Measurements from ENCODE around the gene SPATS1. TPM values are rescaled to one million over a fixed set of nuclear protein-coding genes. Genes with fewer than 3 reads are reported as not detected.
A peak's percentile ranks its signal among the peaks of the same experiment; 100 is the strongest.

The SPATS1 gene
- total RNA-seq, 2 experiments from 2014 or later, result not detected

DNA sequence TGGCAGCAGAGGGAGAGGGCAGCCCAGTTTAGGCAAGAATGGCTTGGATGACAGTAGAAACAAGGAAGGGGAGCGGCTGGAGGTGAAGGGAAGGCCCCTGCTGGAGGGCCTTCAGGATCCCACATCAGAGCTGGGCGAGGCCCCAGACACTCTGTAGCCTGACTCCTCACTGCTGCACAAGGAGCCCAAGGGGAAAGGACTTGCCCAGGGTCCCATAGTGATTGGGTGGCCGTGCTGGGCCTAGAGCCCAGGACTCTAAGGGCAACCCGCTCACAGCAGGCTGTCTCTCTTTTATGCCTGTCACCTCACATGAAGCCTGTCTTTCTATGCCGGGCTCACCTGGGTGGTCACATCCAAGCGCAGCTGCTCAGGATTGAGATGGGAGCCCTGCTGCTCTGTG is 38.6 kb upstream of the SPATS1 start:
- CTCF ChIA-PET, result interaction anchor here (0.5 to 4.1 kb wide), 6 partner anchors 8 to 39 kb away, joined by 3 to 36 read pairs (median 4); partner anchors contain the start of gene AARS2
- Mint-ChIP-seq H3K9me3 (no peaks in the 10 kb centered on the region), H3K4me1 (peaks cover 2% of the 10 kb centered on the region), H3K4me3 (no peak overlapping the region), H3K27me3 (peaks cover 4% of the 10 kb centered on the region), H3K27ac (no peak overlapping the region), H3K36me3 (ENCODE audit: low read depth) (peaks cover 38% of the 10 kb centered on the region)
- DNase-seq, result no peak
- POLR2A ChIA-PET, result interaction anchor here (0.8 to 2.8 kb wide), 3 partner anchors 9 to 47 kb away, joined by 3 to 12 read pairs (median 6); partner anchors contain the start of genes AARS2 and SLC35B2

DNA sequence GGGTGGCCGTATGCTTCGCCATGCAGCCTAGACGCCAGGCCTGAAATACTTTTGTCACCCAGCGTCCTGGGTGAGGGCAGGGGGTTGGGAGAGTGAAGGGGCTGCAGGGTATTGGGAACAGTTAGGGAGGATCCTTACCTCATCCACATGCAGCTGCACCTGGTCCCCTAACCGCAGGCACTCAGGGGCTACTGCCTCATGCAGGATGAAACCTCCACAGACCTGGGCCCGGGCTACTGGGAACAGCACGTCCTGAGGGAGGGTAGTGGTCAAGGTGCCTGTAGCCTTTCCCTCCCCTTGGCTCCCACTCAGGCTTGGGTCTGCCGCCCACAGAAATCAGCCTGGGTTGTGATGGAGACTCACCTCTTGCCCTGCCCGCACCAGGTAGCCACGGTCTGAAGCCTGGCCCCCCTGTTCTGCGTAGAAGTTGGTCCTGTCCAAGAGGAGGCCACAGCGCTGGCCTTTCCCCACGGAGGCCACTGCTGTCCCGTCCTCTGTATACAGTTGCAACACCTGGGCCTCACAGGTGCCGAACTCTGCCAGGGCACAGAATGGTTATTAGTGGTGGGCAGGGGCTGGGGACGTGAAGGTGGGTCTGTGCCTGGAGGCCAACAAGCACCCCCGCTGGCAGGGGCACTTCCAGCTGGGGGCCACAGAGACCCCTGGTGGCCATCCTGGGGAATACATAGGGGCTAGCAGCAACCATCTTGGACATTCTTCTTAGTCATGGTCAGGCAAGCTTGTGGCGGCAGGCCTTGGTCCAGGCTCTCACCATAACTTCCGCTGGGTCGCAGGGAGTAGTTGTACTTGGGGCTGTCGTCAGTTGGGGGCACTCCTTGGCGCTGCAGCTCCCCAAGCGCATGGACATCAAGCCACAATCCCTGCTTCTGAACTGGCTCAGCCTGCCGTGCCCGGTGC is 37.9 kb upstream of the SPATS1 start:
- POLR2A ChIA-PET, result interaction anchor here (1.4 to 2.8 kb wide), 3 partner anchors 8 to 48 kb away, joined by 6 to 12 read pairs (median 6); partner anchors contain the start of genes AARS2 and SLC35B2
- CTCF ChIA-PET, result interaction anchor here (0.8 to 4.1 kb wide), 14 partner anchors 8 to 80 kb away, joined by 3 to 36 read pairs (median 4); partner anchors contain the start of gene AARS2
- DNase-seq, result peak; percentile 41
- H3K4me3 Mint-ChIP-seq, result no peak overlapping the region
- H3K9me3 Mint-ChIP-seq, result no peaks in the 10 kb centered on the region
- H3K36me3 Mint-ChIP-seq (ENCODE audit: low read depth), result peaks cover 35% of the 10 kb centered on the region
- no peak overlapping the region for H3K27ac Mint-ChIP-seq
- H3K27me3 Mint-ChIP-seq, result no peaks in the 10 kb centered on the region
- no peaks in the 10 kb centered on the region for H3K4me1 Mint-ChIP-seq

GRCh38 chr6:44305200-44305725 is 37.2 kb upstream of the SPATS1 start:
- ChIA-PET POLR2A (interaction anchor here (1.2 to 2.8 kb wide), 4 partner anchors 8 to 49 kb away, joined by 3 to 12 read pairs (median 6); partner anchors contain the start of genes AARS2 and SLC35B2), CTCF (interaction anchor here (0.6 to 4.1 kb wide), 15 partner anchors 7 to 131 kb away, joined by 3 to 36 read pairs (median 4); partner anchors contain the start of gene AARS2)
- Mint-ChIP-seq H3K27me3 (no peaks in the 10 kb centered on the region), H3K4me1 (no peaks in the 10 kb centered on the region), H3K27ac (no peak overlapping the region), H3K36me3 (ENCODE audit: low read depth) (peaks cover 40% of the 10 kb centered on the region), H3K9me3 (no peaks in the 10 kb centered on the region), H3K4me3 (no peak overlapping the region)
- DNase-seq, result no peak

DNA sequence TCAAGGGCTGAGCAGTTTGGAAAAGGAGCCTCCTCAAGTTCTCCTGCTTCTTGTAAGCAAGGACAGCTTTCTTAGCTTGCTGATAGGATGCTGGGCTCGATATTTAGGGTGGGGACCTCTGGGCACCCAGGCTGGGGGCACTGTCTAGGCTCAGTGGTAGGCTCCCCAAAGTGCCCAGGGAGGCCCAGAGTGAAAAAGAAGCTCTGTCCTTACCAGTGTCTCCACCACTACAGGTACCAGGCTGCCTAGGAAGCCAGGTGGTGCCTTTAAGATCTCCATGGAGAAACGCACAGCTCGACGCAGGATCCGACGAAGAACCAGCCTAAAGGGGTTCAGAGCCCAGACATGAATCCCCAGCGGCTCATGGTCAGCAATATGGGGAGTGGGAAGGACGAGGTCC is 35.7 kb upstream of the SPATS1 start:
- H3K4me3 Mint-ChIP-seq, result no peak overlapping the region
- no peaks in the 10 kb centered on the region for H3K9me3 Mint-ChIP-seq
- DNase-seq, result no peak
- peaks cover 33% of the 10 kb centered on the region for H3K36me3 Mint-ChIP-seq (ENCODE audit: low read depth)
- no peaks in the 10 kb centered on the region for H3K27me3 Mint-ChIP-seq
- ChIA-PET CTCF (interaction anchor here (4.1 kb wide), 1 partner anchor 39 kb away, joined by 36 read pairs; no protein-coding TSS in a partner anchor), POLR2A (no interaction called here)
- H3K27ac Mint-ChIP-seq, result no peak overlapping the region
- peaks cover 3% of the 10 kb centered on the region for H3K4me1 Mint-ChIP-seq

DNA sequence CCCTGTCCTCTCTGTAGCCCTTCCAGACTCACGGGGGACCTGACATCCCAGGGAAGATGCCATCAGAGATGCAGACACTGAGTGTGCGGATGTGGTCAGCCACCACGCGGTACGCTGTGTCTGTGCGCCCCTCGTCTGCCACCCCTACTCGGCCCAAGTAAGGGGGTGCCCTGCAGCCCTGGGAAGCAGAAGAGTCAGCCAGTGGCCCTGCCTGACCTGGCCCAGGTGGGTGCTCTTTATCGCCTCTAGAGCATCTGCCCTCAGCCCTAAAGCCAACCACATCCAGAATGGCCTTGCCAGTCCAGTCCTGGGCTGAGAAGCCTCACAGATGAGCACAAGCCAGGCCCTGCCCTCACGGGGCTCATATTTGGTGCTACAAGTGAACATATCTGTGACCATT is 35.2 kb upstream of the SPATS1 start:
- Mint-ChIP-seq H3K9me3 (no peaks in the 10 kb centered on the region), H3K4me3 (no peak overlapping the region), H3K36me3 (ENCODE audit: low read depth) (peaks cover 29% of the 10 kb centered on the region), H3K27ac (no peak overlapping the region), H3K4me1 (peaks cover 8% of the 10 kb centered on the region), H3K27me3 (no peaks in the 10 kb centered on the region)
- POLR2A ChIA-PET, result interaction anchor here (0.6 kb wide), 1 partner anchor 10 kb away, joined by 4 read pairs; no protein-coding TSS in a partner anchor
- CTCF ChIA-PET, result no interaction called here
- no peak for DNase-seq

DNA sequence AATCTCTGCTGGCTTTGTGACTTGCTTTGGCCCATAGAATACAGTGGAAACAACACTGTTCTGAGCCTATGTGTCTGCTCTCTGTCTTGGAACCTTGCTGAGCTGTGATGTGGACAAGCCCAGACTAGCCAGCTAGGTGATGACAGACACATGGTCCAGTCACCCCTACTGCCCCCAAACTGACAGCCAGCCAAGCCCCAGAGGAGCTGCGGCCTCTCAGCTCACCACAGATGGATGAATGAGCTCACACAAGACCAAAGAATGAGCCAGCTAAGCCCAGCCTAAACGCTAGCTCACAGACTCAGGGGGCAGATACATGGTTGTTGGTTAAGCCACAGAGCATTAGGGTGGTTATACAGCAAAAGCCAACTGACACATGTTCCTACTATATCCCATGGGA is 33.4 kb upstream of the SPATS1 start:
- peaks cover 22% of the 10 kb centered on the region for H3K36me3 Mint-ChIP-seq (ENCODE audit: low read depth)
- H3K27ac Mint-ChIP-seq, result no peak overlapping the region
- no peaks in the 10 kb centered on the region for H3K27me3 Mint-ChIP-seq
- ChIA-PET POLR2A (interaction anchor here (0.9 kb wide), 1 partner anchor 41 kb away, joined by 3 read pairs; no protein-coding TSS in a partner anchor), CTCF (interaction anchor here (0.6 to 1.5 kb wide), 3 partner anchors 11 to 38 kb away, joined by 3 to 4 read pairs (median 4); no protein-coding TSS in a partner anchor)
- H3K4me3 Mint-ChIP-seq, result no peak overlapping the region
- peaks cover 18% of the 10 kb centered on the region for H3K4me1 Mint-ChIP-seq
- no peak for DNase-seq
- H3K9me3 Mint-ChIP-seq, result no peaks in the 10 kb centered on the region

- no peak for DNase-seq
- peaks cover 18% of the 10 kb centered on the region for H3K4me1 Mint-ChIP-seq
- no peak overlapping the region for H3K27ac Mint-ChIP-seq
- ChIA-PET POLR2A (interaction anchor here (0.9 kb wide), 1 partner anchor 41 kb away, joined by 3 read pairs; no protein-coding TSS in a partner anchor), CTCF (interaction anchor here (0.6 to 1.5 kb wide), 3 partner anchors 11 to 38 kb away, joined by 3 to 4 read pairs (median 4); no protein-coding TSS in a partner anchor)
- H3K9me3 Mint-ChIP-seq, result no peaks in the 10 kb centered on the region
- H3K27me3 Mint-ChIP-seq, result no peaks in the 10 kb centered on the region
- H3K36me3 Mint-ChIP-seq (ENCODE audit: low read depth), result peaks cover 22% of the 10 kb centered on the region
- H3K4me3 Mint-ChIP-seq, result no peak overlapping the region
These were observed 32.8 kb upstream of the SPATS1 start for GRCh38 chr6:44309631-44310030.

- Mint-ChIP-seq H3K27me3 (no peaks in the 10 kb centered on the region), H3K4me3 (no peak overlapping the region), H3K9me3 (no peaks in the 10 kb centered on the region), H3K27ac (no peak overlapping the region), H3K4me1 (peaks cover 18% of the 10 kb centered on the region), H3K36me3 (ENCODE audit: low read depth) (peaks cover 22% of the 10 kb centered on the region)
- POLR2A ChIA-PET, result interaction anchor here (1.2 kb wide), 1 partner anchor 77 kb away, joined by 3 read pairs; the partner anchor contains the start of gene CDC5L
- no peak for DNase-seq
- CTCF ChIA-PET, result interaction anchor here (0.9 kb wide), 1 partner anchor 43 kb away, joined by 3 read pairs; no protein-coding TSS in a partner anchor
These were observed 32.2 kb upstream of the SPATS1 start for GRCh38 chr6:44310241-44310640.

- Mint-ChIP-seq H3K36me3 (ENCODE audit: low read depth) (peaks cover 16% of the 10 kb centered on the region), H3K4me3 (peak overlapping the region; percentile 96), H3K9me3 (no peaks in the 10 kb centered on the region), H3K27me3 (peaks cover 2% of the 10 kb centered on the region), H3K4me1 (peaks cover 18% of the 10 kb centered on the region), H3K27ac (no peak overlapping the region)
- CTCF ChIA-PET, result interaction anchor here (0.7 to 2.9 kb wide), 3 partner anchors 7 to 47 kb away, joined by 3 to 14 read pairs (median 7); no protein-coding TSS in a partner anchor
- POLR2A ChIA-PET, result interaction anchor here (0.8 to 3.1 kb wide), 3 partner anchors 12 to 76 kb away, joined by 3 to 11 read pairs (median 3); partner anchors contain the start of gene CDC5L
- no peak for DNase-seq
These were observed 31.1 kb upstream of the SPATS1 start for GRCh38 chr6:44311304-44311703.

GRCh38 chr6:44311767-44312166 is 30.7 kb upstream of the SPATS1 start:
- no peaks in the 10 kb centered on the region for H3K9me3 Mint-ChIP-seq
- H3K27me3 Mint-ChIP-seq, result peaks cover 2% of the 10 kb centered on the region
- ChIA-PET CTCF (interaction anchor here (1.3 to 2.9 kb wide), 6 partner anchors 8 to 47 kb away, joined by 4 to 14 read pairs (median 6); no protein-coding TSS in a partner anchor), POLR2A (interaction anchor here (0.8 to 3.1 kb wide), 6 partner anchors 10 to 65 kb away, joined by 3 to 13 read pairs (median 7); partner anchors contain the start of gene HSP90AB1)
- no peak for DNase-seq
- peak overlapping the region; percentile 28 for H3K27ac Mint-ChIP-seq
- peak overlapping the region; percentile 96 for H3K4me3 Mint-ChIP-seq
- H3K36me3 Mint-ChIP-seq (ENCODE audit: low read depth), result peaks cover 16% of the 10 kb centered on the region
- H3K4me1 Mint-ChIP-seq, result peaks cover 18% of the 10 kb centered on the region

DNA sequence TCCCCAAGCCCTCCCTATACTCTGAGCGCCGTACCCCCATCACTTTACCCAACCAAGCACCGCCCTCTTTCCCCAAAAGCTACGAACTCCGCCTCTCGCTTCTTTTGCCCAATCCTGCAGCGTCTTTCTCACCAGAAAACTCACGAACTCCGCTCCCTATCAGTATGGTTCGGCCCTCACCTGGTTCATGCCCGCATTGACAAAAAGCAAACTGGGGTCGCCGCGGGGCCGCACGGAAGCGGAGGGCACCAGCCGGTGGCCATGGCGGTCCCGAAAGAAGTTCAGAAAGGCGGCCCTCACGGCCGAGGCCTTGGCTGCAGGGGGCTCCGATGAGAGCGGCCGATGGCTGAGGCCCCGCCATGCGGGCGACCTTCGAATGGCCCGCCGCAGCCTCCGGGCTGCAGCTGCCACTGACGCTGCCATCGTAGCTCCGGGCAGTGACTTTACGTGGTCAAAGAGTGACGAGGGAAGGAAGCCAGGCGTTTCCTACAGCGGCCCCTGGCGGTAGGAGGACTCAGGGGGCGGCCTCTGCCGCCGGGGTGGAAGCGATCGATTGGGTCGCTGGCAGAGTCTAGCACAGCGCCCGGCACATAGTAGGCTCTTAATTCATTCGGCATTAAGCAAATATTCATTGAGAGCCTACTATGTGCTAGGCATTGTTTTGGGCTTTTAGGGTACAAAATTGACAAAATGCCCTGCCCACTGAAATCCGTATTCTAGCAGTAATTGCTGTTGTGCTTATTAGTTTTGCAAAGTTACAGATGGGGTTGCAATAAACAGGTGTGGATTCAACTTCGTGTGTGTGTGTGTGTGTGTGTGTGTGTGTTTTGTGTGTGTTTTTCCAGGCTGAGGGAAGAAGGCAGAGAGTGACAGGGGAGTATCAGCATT is 29.3 kb upstream of the SPATS1 start, which contains the start of gene AARS2:
AARS2 (minus strand) TSS at position 447 of the 888 bp plus-strand sequence; CDS start at position 423, 24 bp downstream.
- POLR2A ChIA-PET, result interaction anchor here (0.9 to 3.1 kb wide), 12 partner anchors 9 to 181 kb away, joined by 3 to 13 read pairs (median 4); partner anchors contain the start of genes CDC5L and HSP90AB1
- DNase-seq, result peak; percentile 92
- Mint-ChIP-seq H3K4me3 (peak within 1 kb of the TSS; percentile 96), H3K36me3 (ENCODE audit: low read depth) (peaks cover 16% of the 10 kb centered on the region), H3K9me3 (no peaks in the 10 kb centered on the region), H3K27me3 (peaks cover 13% of the 10 kb centered on the region), H3K27ac (peak within 1 kb of the TSS; percentile 84), H3K4me1 (peaks cover 18% of the 10 kb centered on the region)
- CTCF ChIA-PET, result interaction anchor here (0.7 to 3.4 kb wide), 24 partner anchors 9 to 140 kb away, joined by 3 to 24 read pairs (median 4); partner anchors contain the start of genes SLC35B2 and SPATS1

Measured in activated CD4-positive, alpha-beta memory T cell treated with anti-CD3 and anti-CD28 coated beads, Interleukin-2, amount 10 ng/mL, durations not matched to agents 7 days and 5 days (primary cell).